Neural cell (in vitro differentiated cells): ENCODE results near the gene CTNNA1. TPM values are rescaled to one million over a fixed set of nuclear protein-coding genes. Genes with fewer than 3 reads are reported as not detected.

ENCODE experiments used
- H2AFZ ChIP-seq: fragments of 200-600, 300-800 bp; sonication (generic), shearing (Covaris generic); 2 replicates; pipeline ENCODE4 v1.6.0; 2014; ENCODE audit warnings: low read depth, mild to moderate bottlenecking, antibody characterized with exemption, low read length, moderate library complexity
- H3F3A ChIP-seq: fragments of 200-600 bp; shearing (Covaris generic); 2 replicates; pipeline ENCODE4 v1.6.1; 2016; ENCODE audit warnings: mild to moderate bottlenecking, moderate library complexity, mixed read lengths, antibody characterized with exemption, low read length; ENCODE audit not compliant: insufficient read depth, poor library complexity, severe bottlenecking
- H3K27ac ChIP-seq: fragments of 200-600, 300-800 bp; sonication (generic), shearing (Covaris generic); 2 replicates; pipeline ENCODE4 v1.5.1; 2014; ENCODE audit warnings: mild to moderate bottlenecking, low read length, moderate library complexity
- H3K27me3 ChIP-seq: fragments of 300-800, 200-600 bp; sonication (generic), shearing (Covaris generic); 2 replicates; pipeline ENCODE4 v1.6.0; 2014; ENCODE audit warnings: mild to moderate bottlenecking, low read depth, low read length, moderate library complexity; ENCODE audit not compliant: insufficient read depth
- H3K36me3 ChIP-seq: fragments of 300-800, 200-600 bp; sonication (generic), shearing (Covaris generic); 2 replicates; pipeline ENCODE4 v1.5.1; 2014; ENCODE audit warnings: mild to moderate bottlenecking, antibody characterized with exemption, low read length, moderate library complexity; ENCODE audit not compliant: insufficient read depth
- H3K4me2 ChIP-seq: fragments of 300-800, 200-600 bp; sonication (generic), shearing (Covaris generic); 2 replicates; pipeline ENCODE4 v1.6.0; 2014; ENCODE audit warnings: mild to moderate bottlenecking, low read length
- H3K4me3 ChIP-seq: fragments of 300-800, 200-600 bp; sonication (generic), shearing (Covaris generic); 2 replicates; pipeline ENCODE4 v1.5.1; 2014; ENCODE audit warnings: mild to moderate bottlenecking, low read length, moderate library complexity
- H3K79me2 ChIP-seq: fragments of 200-600 bp; shearing (Covaris generic); replicated peaks from 2 replicates; pipeline ENCODE4 v1.6.0; 2014; ENCODE audit warnings: mild to moderate bottlenecking, low read length, moderate library complexity; ENCODE audit not compliant: insufficient read depth
- H3K9ac ChIP-seq: fragments of 300-800, 200-600 bp; sonication (generic), shearing (Covaris generic); 2 replicates; pipeline ENCODE4 v1.6.1; 2016; ENCODE audit warnings: mild to moderate bottlenecking, low read length, mixed read lengths
- H3K9me2 ChIP-seq: fragments of 200-600 bp; shearing (Covaris generic); 2 replicates; pipeline ENCODE4 v1.6.1; 2016; ENCODE audit warnings: mild to moderate bottlenecking, low read length, mixed read lengths; ENCODE audit not compliant: insufficient read depth
- H3K9me3 ChIP-seq: fragments of 200-600, 300-800 bp; sonication (generic), shearing (Covaris generic); 2 replicates; pipeline ENCODE4 v1.6.1; 2016; ENCODE audit warnings: mild to moderate bottlenecking, mixed run types, low read length, moderate library complexity, mixed read lengths
- H4K20me1 ChIP-seq: fragments of 200-600 bp; shearing (Covaris generic); 2 replicates; pipeline ENCODE4 v1.6.1; 2016; ENCODE audit warnings: mild to moderate bottlenecking, mixed run types; ENCODE audit not compliant: insufficient read depth
- CTCF ChIP-seq: fragments of 450-650 bp; IDR thresholded peaks from 2 replicates; pipeline ENCODE4 v1.5.1; 2014; ENCODE audit warnings: antibody characterized with exemption, mild to moderate bottlenecking, moderate library complexity; ENCODE audit not compliant: poor library complexity, severe bottlenecking
- EP300 ChIP-seq: fragments of 450-650 bp; conservative IDR thresholded peaks from 2 replicates; pipeline ENCODE4 v1.6.1; 2014; ENCODE audit warnings: antibody characterized with exemption, mild to moderate bottlenecking, moderate library complexity; ENCODE audit not compliant: poor library complexity, severe bottlenecking
- EZH2 ChIP-seq: fragments of 200-600, 300-800 bp; shearing (Covaris generic), sonication (generic); IDR thresholded peaks from 2 replicates; pipeline ENCODE4 v1.6.1; 2014; ENCODE audit warnings: antibody characterized with exemption, low read length, borderline replicate concordance, mild to moderate bottlenecking; ENCODE audit not compliant: insufficient read depth, poor library complexity, severe bottlenecking
- MXI1 ChIP-seq: fragments of 450-650 bp; conservative IDR thresholded peaks from 2 replicates; pipeline ENCODE4 v1.6.1; 2014; ENCODE audit warnings: antibody characterized with exemption, mild to moderate bottlenecking; ENCODE audit not compliant: poor library complexity, severe bottlenecking
- POLR2AphosphoS5 ChIP-seq: IDR thresholded peaks from 2 replicates; pipeline ENCODE4 v1.6.1; 2012
- RAD21 ChIP-seq: fragments of 450-650 bp; conservative IDR thresholded peaks from 2 replicates; pipeline ENCODE4 v1.6.1; 2014; ENCODE audit warnings: antibody characterized with exemption, mild to moderate bottlenecking, moderate library complexity
- REST ChIP-seq: IDR thresholded peaks from 2 replicates; pipeline ENCODE4 v1.6.1; 2012; ENCODE audit warnings: borderline replicate concordance
- SMC3 ChIP-seq: fragments of 450-650 bp; conservative IDR thresholded peaks from 2 replicates; pipeline ENCODE4 v1.6.1; 2014; ENCODE audit warnings: antibody characterized with exemption, mild to moderate bottlenecking, moderate library complexity; ENCODE audit not compliant: poor library complexity
- TAF1 ChIP-seq: IDR thresholded peaks from 2 replicates; pipeline ENCODE4 v1.6.1; 2012; ENCODE audit warnings: low read depth
- polyA plus RNA-seq: library from polyadenylated mRNA; depleted of rRNA; stranded (reverse); fragments of >200 nt; gene quantifications from 2 replicates; pipeline ENCODE4 v1.2.3, GENCODE V29; 2014

The CTNNA1 gene
- polyA plus RNA-seq, 1 donor from 2014 or later, result 87.9 TPM

DNA sequence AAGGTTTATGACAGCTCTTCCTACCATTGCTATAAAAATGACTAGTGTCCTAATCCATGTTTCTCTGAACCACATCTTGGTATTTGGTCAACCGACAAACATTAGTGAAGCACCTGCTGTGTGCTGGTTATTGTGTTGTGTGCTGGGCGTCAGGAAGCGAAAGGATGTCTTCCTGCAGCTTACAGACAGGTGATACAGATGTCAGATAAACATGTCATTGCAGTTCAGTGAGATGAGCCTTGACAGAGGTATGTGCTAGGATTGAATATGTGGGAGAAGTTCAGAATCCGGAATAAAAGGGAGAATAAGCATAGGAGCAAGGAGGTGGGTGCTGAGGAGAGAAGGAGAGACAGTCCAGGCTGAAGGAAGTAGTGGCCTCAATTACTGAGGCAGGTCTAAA lies 20.3 kb upstream of the CTNNA1 start (continued):
- TF ChIP-seq REST, result no peak

- H3K36me3 ChIP-seq, result no peaks in the 10 kb centered on the region
- no peak overlapping the region for H3K4me2 ChIP-seq
- H3K9ac ChIP-seq, result no peak overlapping the region
- no peaks in the 10 kb centered on the region for H4K20me1 ChIP-seq
- H2AFZ ChIP-seq, result no peak overlapping the region
- TF ChIP-seq MXI1, result no peak
- TF ChIP-seq RAD21, result no peak
- TF ChIP-seq CTCF, result no peak
- TF ChIP-seq EZH2, result no peak
- TF ChIP-seq POLR2AphosphoS5, result no peak
- TF ChIP-seq SMC3, result no peak
- no peak for TF ChIP-seq EP300
- no peak for TF ChIP-seq TAF1
- TF ChIP-seq REST, result no peak
- H3F3A ChIP-seq, result no peaks in the 10 kb centered on the region
- H3K27ac ChIP-seq, result no peak overlapping the region
- no peaks in the 10 kb centered on the region for H3K27me3 ChIP-seq
- no peaks in the 10 kb centered on the region for H3K9me2 ChIP-seq
- no peaks in the 10 kb centered on the region for H3K79me2 ChIP-seq
- no peaks in the 10 kb centered on the region for H3K9me3 ChIP-seq
- H3K4me3 ChIP-seq, result no peak overlapping the region
These were observed 19.7 kb upstream of the CTNNA1 start for GRCh38 chr5:138733509-138733908.
